Measurements from ENCODE around the gene PGGT1B.
A peak's percentile ranks its signal among the peaks of the same experiment; 100 is the strongest.

Gene PGGT1B

DNA sequence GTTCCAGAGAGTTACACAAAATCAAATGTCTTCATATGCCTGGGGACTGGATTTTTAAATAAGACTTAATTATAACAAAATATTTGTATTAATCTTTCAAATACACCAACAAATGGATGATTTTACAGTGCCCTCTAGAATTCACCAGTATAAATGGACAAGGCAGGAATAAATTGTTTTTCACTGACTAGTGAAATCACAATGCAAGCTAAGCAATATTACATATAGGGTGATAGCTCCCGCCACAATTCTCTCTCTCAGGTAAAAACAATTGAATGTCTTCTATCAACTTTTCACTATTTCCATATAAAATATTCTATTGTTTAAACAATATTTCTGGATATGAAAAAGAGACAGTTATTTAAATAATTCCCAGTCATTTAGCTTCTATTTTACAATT, 41.8 kb upstream of the PGGT1B start:
- Histone ChIP-seq H3K36me3 (ENCODE audit: control insufficient read depth, insufficient read depth, low read length) (no peaks in the 10 kb centered on the region), H3K79me2 (no peaks in the 10 kb centered on the region), H3K27me3 (ENCODE audit: control insufficient read depth, insufficient read depth, low read length) (no peaks in the 10 kb centered on the region), H3K4me1 (no peaks in the 10 kb centered on the region), H3K4me2 (ENCODE audit: low read length) (no peak overlapping the region), H3K27ac (no peak overlapping the region), H3K9ac (no peak overlapping the region), H3K4me3 (ENCODE audit: low read depth, low read length) (no peak overlapping the region), H3K9me3 (ENCODE audit: control insufficient read depth, low read length) (no peaks in the 10 kb centered on the region), H2AFZ (no peak overlapping the region)
- TF ChIP-seq, protein P1, sequence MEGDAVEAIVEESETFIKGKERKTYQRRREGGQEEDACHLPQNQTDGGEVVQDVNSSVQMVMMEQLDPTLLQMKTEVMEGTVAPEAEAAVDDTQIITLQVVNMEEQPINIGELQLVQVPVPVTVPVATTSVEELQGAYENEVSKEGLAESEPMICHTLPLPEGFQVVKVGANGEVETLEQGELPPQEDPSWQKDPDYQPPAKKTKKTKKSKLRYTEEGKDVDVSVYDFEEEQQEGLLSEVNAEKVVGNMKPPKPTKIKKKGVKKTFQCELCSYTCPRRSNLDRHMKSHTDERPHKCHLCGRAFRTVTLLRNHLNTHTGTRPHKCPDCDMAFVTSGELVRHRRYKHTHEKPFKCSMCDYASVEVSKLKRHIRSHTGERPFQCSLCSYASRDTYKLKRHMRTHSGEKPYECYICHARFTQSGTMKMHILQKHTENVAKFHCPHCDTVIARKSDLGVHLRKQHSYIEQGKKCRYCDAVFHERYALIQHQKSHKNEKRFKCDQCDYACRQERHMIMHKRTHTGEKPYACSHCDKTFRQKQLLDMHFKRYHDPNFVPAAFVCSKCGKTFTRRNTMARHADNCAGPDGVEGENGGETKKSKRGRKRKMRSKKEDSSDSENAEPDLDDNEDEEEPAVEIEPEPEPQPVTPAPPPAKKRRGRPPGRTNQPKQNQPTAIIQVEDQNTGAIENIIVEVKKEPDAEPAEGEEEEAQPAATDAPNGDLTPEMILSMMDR (IDR thresholded peaks at IDR 0.05) = no peak

DNA sequence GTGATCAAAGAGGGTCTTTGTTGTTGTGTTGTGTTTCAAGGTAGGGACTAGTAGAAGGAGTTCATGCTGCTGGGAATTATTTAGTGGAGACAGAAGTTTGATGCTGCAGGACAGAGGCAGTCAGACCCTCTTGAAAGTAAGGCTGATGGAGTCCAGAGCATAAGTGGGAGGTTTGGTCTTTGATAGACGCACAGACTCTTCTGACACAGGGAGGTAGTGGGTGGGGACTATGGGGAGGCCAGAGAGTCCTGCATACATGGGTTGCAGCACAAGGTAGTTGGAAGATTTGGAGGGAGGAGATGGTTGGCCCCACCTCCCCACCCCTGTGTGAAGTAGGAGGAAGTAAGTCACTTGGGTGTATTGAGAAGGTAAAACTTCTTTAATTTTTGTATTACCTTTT, 36.1 kb upstream of the PGGT1B start:
- Histone ChIP-seq H3K36me3 (ENCODE audit: control insufficient read depth, insufficient read depth, low read length) (no peaks in the 10 kb centered on the region), H3K4me3 (ENCODE audit: low read depth, low read length) (no peak overlapping the region), H3K27ac (no peak overlapping the region), H3K9me3 (ENCODE audit: control insufficient read depth, low read length) (no peaks in the 10 kb centered on the region), H3K27me3 (ENCODE audit: control insufficient read depth, insufficient read depth, low read length) (no peaks in the 10 kb centered on the region), H3K4me1 (no peaks in the 10 kb centered on the region), H3K9ac (no peak overlapping the region), H3K4me2 (ENCODE audit: low read length) (no peak overlapping the region), H2AFZ (peak overlapping the region; percentile 44), H3K79me2 (peaks cover 4% of the 10 kb centered on the region)
- TF ChIP-seq, protein P1 (IDR thresholded peaks at IDR 0.05) = no peak

DNA sequence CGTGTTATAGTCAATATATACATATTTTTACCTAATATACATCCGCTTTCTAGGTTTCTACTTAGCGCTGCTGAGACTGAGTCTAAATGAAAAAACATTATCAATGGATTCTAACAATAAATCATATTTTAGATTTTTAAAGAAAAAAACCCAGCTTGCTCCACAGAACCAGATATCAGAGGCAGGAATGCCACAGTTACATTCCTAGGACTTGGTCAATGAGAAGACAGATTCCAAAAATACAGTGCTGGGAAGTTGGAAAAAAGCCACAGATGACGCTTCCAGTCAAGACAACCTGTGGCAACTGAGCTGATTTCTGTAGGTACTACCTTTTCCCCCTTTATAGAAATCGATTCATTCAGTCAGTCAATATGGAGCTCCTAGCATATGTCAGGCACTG, 34.4 kb upstream of the PGGT1B start:
- no peak overlapping the region for H3K4me3 ChIP-seq (ENCODE audit: low read depth, low read length)
- H3K9ac ChIP-seq = no peak overlapping the region
- TF ChIP-seq, protein P1 (IDR thresholded peaks at IDR 0.05) = no peak
- H3K4me1 ChIP-seq = no peaks in the 10 kb centered on the region
- H3K79me2 ChIP-seq = peaks cover 4% of the 10 kb centered on the region
- no peak overlapping the region for H3K27ac ChIP-seq
- no peaks in the 10 kb centered on the region for H3K27me3 ChIP-seq (ENCODE audit: control insufficient read depth, insufficient read depth, low read length)
- no peak overlapping the region for H3K4me2 ChIP-seq (ENCODE audit: low read length)
- H3K36me3 ChIP-seq (ENCODE audit: control insufficient read depth, insufficient read depth, low read length) = no peaks in the 10 kb centered on the region
- no peaks in the 10 kb centered on the region for H3K9me3 ChIP-seq (ENCODE audit: control insufficient read depth, low read length)
- peak overlapping the region; percentile 26 for H2AFZ ChIP-seq

DNA sequence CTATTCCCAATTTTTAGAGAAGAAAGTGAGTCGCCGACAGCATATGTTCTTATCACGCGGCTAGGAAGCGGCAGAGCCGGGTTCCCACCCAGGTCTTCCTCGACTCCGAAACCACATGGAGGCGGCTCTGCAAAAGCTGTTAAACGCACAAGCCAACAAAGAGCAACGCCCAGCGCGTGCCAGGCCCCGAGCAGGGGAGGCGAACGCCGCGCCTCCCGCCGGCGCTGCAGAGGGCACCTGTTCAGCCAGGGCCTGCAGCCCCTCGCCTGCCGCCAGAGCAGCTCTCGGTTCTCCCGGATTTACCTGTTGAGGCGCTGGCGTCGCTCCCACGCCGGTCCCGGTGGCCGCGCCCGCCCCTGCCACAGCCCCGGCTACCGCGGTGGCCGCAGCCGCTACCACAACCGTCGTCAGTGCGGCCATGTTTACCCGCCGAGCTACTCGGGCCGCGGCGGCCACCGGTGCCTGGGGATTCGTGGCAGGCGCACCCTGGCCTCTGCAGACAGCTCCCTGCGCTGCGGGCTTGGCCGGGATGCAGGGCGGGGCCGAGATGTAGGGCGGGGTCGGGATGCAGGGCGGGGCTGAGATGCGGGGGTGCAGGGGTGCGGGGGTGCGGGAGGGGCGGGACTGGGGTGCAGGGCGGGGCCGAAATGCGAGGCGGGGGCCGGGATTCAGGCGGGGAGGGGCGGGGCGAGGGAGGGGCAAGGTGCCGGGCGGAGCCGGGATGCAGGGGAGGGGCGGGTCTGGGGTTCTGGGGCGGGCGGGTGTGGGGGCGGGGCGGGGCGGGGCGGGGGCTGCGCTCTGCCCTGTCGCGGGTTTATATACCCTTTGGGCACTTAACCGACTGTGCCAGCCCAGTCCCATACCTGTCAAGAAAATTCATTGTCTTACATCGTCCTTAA, 33.7 kb upstream of the PGGT1B start, which contains the start of gene CCDC112:
Gene CCDC112, minus strand, starts transcription at position 531 of the 899 bp plus-strand sequence. Its CDS starts 111 bp downstream, at position 420.
- no peaks in the 10 kb centered on the region for H3K27me3 ChIP-seq (ENCODE audit: control insufficient read depth, insufficient read depth, low read length)
- H3K9me3 ChIP-seq (ENCODE audit: control insufficient read depth, low read length) = no peaks in the 10 kb centered on the region
- TF ChIP-seq, protein P1 (IDR thresholded peaks at IDR 0.05) = no peak
- no peak within 1 kb of the TSS for H3K9ac ChIP-seq
- H3K27ac ChIP-seq = peak within 1 kb of the TSS; percentile 52
- peaks cover 4% of the 10 kb centered on the region for H3K79me2 ChIP-seq
- H3K4me2 ChIP-seq (ENCODE audit: low read length) = peak within 1 kb of the TSS; percentile 88
- H3K4me1 ChIP-seq = no peaks in the 10 kb centered on the region
- H3K36me3 ChIP-seq (ENCODE audit: control insufficient read depth, insufficient read depth, low read length) = no peaks in the 10 kb centered on the region
- peak within 1 kb of the TSS; percentile 94 for H2AFZ ChIP-seq
- H3K4me3 ChIP-seq (ENCODE audit: low read depth, low read length) = peak within 1 kb of the TSS; percentile 74

Data from parathyroid adenoma (tissue), 2 donors.